GM18870 (cell line): Measurements from ENCODE around the gene VSIG1.
A peak's percentile ranks its signal among the peaks of the same experiment; 100 is the strongest.

ENCODE experiments used
- ATAC-seq: cut with Tn5 transposase; IDR thresholded peaks from one replicate; pipeline ENCODE4 v1.9.1; 2021; ENCODE audit warnings: moderate library complexity; ENCODE audit not compliant: unreplicated experiment

VSIG1 gene

GRCh38 chrX:108044554-108045256, at the start of gene VSIG1:
Gene VSIG1 (plus strand): TSS chrX:108045065. CDS start chrX:108045131, 66 bp downstream.
- no peak for ATAC-seq

- no peak for ATAC-seq
These were observed 48.7 kb upstream of the VSIG1 start for GRCh38 chrX:107996124-107996523.

- ATAC-seq = no peak
These were observed 44.1 kb upstream of the VSIG1 start for GRCh38 chrX:108000751-108001150.

- ATAC-seq = peak; percentile 95
These were observed 43.5 kb upstream of the VSIG1 start for GRCh38 chrX:108001218-108001814.

GRCh38 chrX:108018656-108019381, 26.0 kb upstream of the VSIG1 start:
- ATAC-seq = no peak

- no peak for ATAC-seq
These were observed 25.4 kb upstream of the VSIG1 start for GRCh38 chrX:108019382-108019875.

GRCh38 chrX:108020631-108021030, 24.2 kb upstream of the VSIG1 start:
- no peak for ATAC-seq

GRCh38 chrX:108022491-108023089, 22.3 kb upstream of the VSIG1 start:
- no peak for ATAC-seq

- no peak for ATAC-seq
These were observed 19.5 kb upstream of the VSIG1 start for GRCh38 chrX:108025376-108025775.

- no peak for ATAC-seq
These were observed 18.8 kb upstream of the VSIG1 start for GRCh38 chrX:108025954-108026600.

GRCh38 chrX:108028854-108029253, 16.0 kb upstream of the VSIG1 start:
- ATAC-seq = no peak

- peak; percentile 77 for ATAC-seq
These were observed 14.7 kb upstream of the VSIG1 start for GRCh38 chrX:108029928-108030711.

GRCh38 chrX:108032944-108033343, 11.9 kb upstream of the VSIG1 start:
- ATAC-seq = no peak

- ATAC-seq = no peak
These were observed 11.0 kb upstream of the VSIG1 start for GRCh38 chrX:108033890-108034289.

GRCh38 chrX:108034725-108035124, 10.1 kb upstream of the VSIG1 start:
- ATAC-seq = no peak

GRCh38 chrX:108036298-108036973, 8.4 kb upstream of the VSIG1 start:
- ATAC-seq = no peak

GRCh38 chrX:108049649-108050048, 4.8 kb downstream of the VSIG1 start:
- no peak for ATAC-seq

GRCh38 chrX:108053218-108053617, 8.4 kb downstream of the VSIG1 start:
- no peak for ATAC-seq

- no peak for ATAC-seq
These were observed 10.7 kb downstream of the VSIG1 start for GRCh38 chrX:108055546-108055945.

- no peak for ATAC-seq
These were observed 14.9 kb downstream of the VSIG1 start for GRCh38 chrX:108059801-108060200.
